ENCODE results near the gene PRDM15.
"Not testable (repeated sequence)": the region's sequence is repeated elsewhere in the genome, so short reads cannot be mapped to it uniquely, and the experiment has no call there.

Gene PRDM15

GRCh38 chr21:41795726-41796125 lies 83.4 kb downstream of the PRDM15 start:
- no peaks in the 10 kb centered on the region for H3K4me1 Mint-ChIP-seq
- ATAC-seq (replicated peaks) (no peak), DNase-seq (no peak)
- H3K9me3 Mint-ChIP-seq: peaks cover 18 to 21% of the 10 kb centered on the region in 2 donors
- peaks cover 26 to 41% of the 10 kb centered on the region in 2 donors for H3K36me3 Mint-ChIP-seq
- H3K27me3 Mint-ChIP-seq: peaks cover 18 to 34% of the 10 kb centered on the region in 2 donors
- H3K27ac Mint-ChIP-seq: no peak overlapping the region
- H3K4me3 Mint-ChIP-seq: no peak overlapping the region

DNA sequence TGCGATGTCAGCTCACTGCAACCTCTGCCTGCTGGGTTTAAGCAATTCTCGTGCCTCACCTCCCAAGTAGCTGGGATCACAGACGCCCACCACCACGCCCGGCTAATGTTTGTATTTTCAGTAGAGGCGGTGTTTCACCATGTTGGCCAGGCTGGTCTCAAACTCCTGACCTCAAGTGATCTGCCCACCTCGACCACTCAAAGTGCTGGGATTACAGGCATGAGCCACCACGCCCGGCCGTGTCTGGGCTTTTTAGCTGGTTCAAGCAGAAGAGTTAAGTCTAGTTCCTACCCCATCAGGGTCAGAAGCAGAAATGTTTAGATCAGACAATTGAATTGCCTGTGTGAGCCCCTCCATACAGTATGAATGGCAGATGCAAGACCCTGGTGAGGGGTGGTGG lies 84.5 kb downstream of the PRDM15 start:
- H3K9me3 Mint-ChIP-seq: peaks cover 18 to 21% of the 10 kb centered on the region in 2 donors
- H3K27ac Mint-ChIP-seq: peak overlapping the region; percentile 63
- peaks cover 22 to 41% of the 10 kb centered on the region in 2 donors for H3K27me3 Mint-ChIP-seq

DNA sequence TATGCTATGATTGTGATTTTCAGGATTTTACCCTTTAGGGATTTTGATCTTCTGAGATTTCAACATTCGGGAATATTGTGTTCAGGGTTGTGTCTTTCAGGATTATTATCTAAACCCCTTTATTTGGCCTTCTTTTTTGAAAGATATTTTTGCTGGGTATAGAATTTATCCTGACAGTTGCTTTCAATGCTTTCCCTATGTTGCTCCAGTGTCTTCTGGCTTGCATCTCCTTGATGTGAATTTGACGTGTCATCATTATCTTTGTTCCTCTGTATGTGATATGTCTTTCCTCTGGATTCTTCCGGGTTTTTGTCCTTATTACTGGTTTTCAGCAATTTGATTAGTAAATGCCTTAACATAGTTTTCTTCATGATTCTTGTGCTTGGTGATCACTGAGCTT lies 86.4 kb downstream of the PRDM15 start:
- Mint-ChIP-seq H3K27ac (no peak overlapping the region), H3K36me3 (peaks cover 11 to 19% of the 10 kb centered on the region in 2 donors), H3K9me3 (peaks cover 18 to 21% of the 10 kb centered on the region in 2 donors), H3K27me3 (peaks cover 22 to 46% of the 10 kb centered on the region in 2 donors), H3K4me3 (no peak overlapping the region), H3K4me1 (no peaks in the 10 kb centered on the region)
- ATAC-seq (replicated peaks) (no peak), DNase-seq (no peak)

More for the DNA sequence above, 84.5 kb downstream of the PRDM15 start:
- DNase-seq (no peak), ATAC-seq (replicated peaks) (no peak)
- peaks cover 25 to 33% of the 10 kb centered on the region in 2 donors for H3K36me3 Mint-ChIP-seq
- no peaks in the 10 kb centered on the region for H3K4me1 Mint-ChIP-seq
- H3K4me3 Mint-ChIP-seq: no peak overlapping the region

- no peak for DNase-seq
- Mint-ChIP-seq H3K27me3 (peaks cover 33 to 63% of the 10 kb centered on the region in 2 donors), H3K36me3 (peaks cover 0 to 2% of the 10 kb centered on the region in 2 donors), H3K4me3 (no peak overlapping the region), H3K27ac (no peak overlapping the region), H3K4me1 (peaks cover 0 to 2% of the 10 kb centered on the region in 2 donors), H3K9me3 (peaks cover 3% of the 10 kb centered on the region in 2 donors)
- no peak for ATAC-seq (replicated peaks)
These were observed 92.6 kb downstream of the PRDM15 start for GRCh38 chr21:41786509-41786987.

DNA sequence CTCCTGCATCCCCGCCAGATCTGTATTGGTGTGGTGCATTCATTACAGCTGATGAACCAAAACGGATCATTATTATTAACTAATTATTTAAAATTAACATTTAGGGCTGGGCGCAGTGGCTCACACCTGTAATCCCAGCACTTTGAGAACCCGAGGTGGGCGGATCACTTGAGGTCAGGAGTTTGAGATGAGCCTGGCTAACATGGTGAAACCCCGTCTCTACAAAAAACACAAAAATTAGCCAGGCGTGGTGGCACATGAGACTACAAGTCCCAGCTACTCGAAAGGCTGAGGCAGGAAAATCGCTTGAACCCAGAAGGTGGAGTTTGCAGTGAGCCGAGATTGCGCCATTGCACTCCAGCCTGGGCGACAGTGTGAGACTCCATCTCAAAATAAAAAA lies 93.9 kb downstream of the PRDM15 start:
- not testable (repeated sequence) for H3K27ac Mint-ChIP-seq; H3K36me3 Mint-ChIP-seq; ATAC-seq (replicated peaks); DNase-seq; H3K4me3 Mint-ChIP-seq; H3K9me3 Mint-ChIP-seq; H3K4me1 Mint-ChIP-seq
- peaks cover 36 to 67% of the 10 kb centered on the region in 2 donors for H3K27me3 Mint-ChIP-seq

GRCh38 chr21:41784456-41785102 lies 94.6 kb downstream of the PRDM15 start:
- Mint-ChIP-seq H3K4me1 (peaks cover 0 to 4% of the 10 kb centered on the region in 2 donors), H3K27ac (no peak overlapping the region), H3K27me3 (peaks cover 37 to 67% of the 10 kb centered on the region in 2 donors), H3K4me3 (no peak overlapping the region), H3K9me3 (no peaks in the 10 kb centered on the region), H3K36me3 (no peaks in the 10 kb centered on the region)
- ATAC-seq (replicated peaks) (no peak), DNase-seq (no peak)

DNA sequence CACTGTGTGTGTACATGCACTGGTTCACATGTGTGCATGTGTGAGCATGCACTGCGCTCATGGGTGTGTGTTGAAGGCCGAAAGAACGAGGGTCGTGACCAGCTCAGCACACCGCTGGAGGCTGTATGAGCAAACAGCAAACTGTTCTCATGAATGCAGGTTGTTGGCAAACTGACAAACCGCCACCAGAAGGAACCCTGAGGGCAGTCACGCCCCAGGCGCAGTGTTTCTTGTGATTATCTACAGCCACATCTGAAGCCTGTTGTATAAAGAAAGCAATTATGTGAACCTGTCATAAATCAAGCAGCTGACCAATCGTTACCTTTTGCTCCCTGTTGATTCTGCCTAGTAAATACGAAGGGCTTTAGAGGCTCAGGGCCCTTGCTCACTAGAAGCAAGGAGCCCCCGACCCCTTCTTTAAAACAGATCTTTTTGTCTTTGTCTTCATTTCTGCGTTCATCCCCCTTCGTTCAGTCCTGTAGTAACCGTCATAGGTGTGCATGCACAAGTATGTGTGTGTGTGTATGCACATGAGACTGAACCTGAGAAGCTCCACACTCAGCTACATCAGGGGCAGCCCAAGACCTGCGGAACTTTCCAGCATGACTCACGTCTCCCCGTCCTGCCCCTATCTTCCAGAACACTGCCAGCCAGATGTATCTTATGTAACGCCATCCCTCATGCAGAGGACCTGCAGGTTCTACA lies 95.5 kb downstream of the PRDM15 start:
- Mint-ChIP-seq H3K27ac (no peak overlapping the region), H3K4me3 (no peak overlapping the region)
- ATAC-seq (replicated peaks): peak in 1 of 2 donors; percentile 34

DNA sequence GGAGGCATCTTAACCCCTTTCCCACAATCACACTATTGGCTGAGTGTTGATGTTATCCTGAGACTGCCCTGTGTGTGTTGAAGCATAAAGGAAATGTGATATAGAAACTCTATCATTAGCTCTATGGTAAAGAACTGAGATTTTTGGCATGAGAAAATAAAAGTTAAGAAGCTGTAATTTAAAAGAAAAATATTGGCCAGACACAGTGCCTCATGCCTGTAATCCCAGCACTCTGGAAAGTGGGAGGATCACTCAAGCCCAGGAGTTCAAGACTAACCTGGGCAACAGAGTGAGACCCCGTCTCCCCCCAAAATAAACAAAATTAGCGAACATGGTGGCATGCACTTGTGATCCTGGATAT lies 98.1 kb downstream of the PRDM15 start:
- ATAC-seq (replicated peaks) (no peak), DNase-seq (no peak)
- Mint-ChIP-seq H3K9me3 (no peaks in the 10 kb centered on the region), H3K27me3 (peaks cover 49 to 87% of the 10 kb centered on the region in 2 donors), H3K4me3 (no peak overlapping the region), H3K27ac (no peak overlapping the region), H3K4me1 (peaks cover 4% of the 10 kb centered on the region in 2 donors), H3K36me3 (no peaks in the 10 kb centered on the region)

More for the DNA sequence above, 95.5 kb downstream of the PRDM15 start:
- no peak for DNase-seq
- H3K9me3 Mint-ChIP-seq: no peaks in the 10 kb centered on the region
- no peaks in the 10 kb centered on the region for H3K36me3 Mint-ChIP-seq
- peaks cover under 1 to 4% of the 10 kb centered on the region in 2 donors for H3K4me1 Mint-ChIP-seq
- H3K27me3 Mint-ChIP-seq: peaks cover 44 to 72% of the 10 kb centered on the region in 2 donors

GRCh38 chr21:41780337-41781049 lies 98.7 kb downstream of the PRDM15 start:
- H3K9me3 Mint-ChIP-seq: no peaks in the 10 kb centered on the region
- no peaks in the 10 kb centered on the region for H3K36me3 Mint-ChIP-seq
- peaks cover 4% of the 10 kb centered on the region in 2 donors for H3K4me1 Mint-ChIP-seq
- H3K27ac Mint-ChIP-seq: no peak overlapping the region
- H3K27me3 Mint-ChIP-seq: peaks cover 53 to 87% of the 10 kb centered on the region in 2 donors
- DNase-seq (no peak), ATAC-seq (replicated peaks) (no peak)
- no peak overlapping the region for H3K4me3 Mint-ChIP-seq

- no peaks in the 10 kb centered on the region for H3K36me3 Mint-ChIP-seq
- peaks cover 58 to 87% of the 10 kb centered on the region in 2 donors for H3K27me3 Mint-ChIP-seq
- no peak overlapping the region for H3K27ac Mint-ChIP-seq
- ATAC-seq (replicated peaks): no peak
- no peak for DNase-seq
- no peaks in the 10 kb centered on the region for H3K9me3 Mint-ChIP-seq
- peaks cover 4% of the 10 kb centered on the region in 2 donors for H3K4me1 Mint-ChIP-seq
- no peak overlapping the region for H3K4me3 Mint-ChIP-seq
These were observed 99.5 kb downstream of the PRDM15 start for GRCh38 chr21:41779659-41780058.

- DNase-seq: no peak
- Mint-ChIP-seq H3K4me1 (peaks cover 3 to 4% of the 10 kb centered on the region in 2 donors), H3K27ac (no peak overlapping the region), H3K4me3 (no peak overlapping the region), H3K36me3 (no peaks in the 10 kb centered on the region), H3K27me3 (peaks cover 60 to 87% of the 10 kb centered on the region in 2 donors), H3K9me3 (no peaks in the 10 kb centered on the region)
- ATAC-seq (replicated peaks): no peak
These were observed 100.1 kb downstream of the PRDM15 start for GRCh38 chr21:41778930-41779600.

DNA sequence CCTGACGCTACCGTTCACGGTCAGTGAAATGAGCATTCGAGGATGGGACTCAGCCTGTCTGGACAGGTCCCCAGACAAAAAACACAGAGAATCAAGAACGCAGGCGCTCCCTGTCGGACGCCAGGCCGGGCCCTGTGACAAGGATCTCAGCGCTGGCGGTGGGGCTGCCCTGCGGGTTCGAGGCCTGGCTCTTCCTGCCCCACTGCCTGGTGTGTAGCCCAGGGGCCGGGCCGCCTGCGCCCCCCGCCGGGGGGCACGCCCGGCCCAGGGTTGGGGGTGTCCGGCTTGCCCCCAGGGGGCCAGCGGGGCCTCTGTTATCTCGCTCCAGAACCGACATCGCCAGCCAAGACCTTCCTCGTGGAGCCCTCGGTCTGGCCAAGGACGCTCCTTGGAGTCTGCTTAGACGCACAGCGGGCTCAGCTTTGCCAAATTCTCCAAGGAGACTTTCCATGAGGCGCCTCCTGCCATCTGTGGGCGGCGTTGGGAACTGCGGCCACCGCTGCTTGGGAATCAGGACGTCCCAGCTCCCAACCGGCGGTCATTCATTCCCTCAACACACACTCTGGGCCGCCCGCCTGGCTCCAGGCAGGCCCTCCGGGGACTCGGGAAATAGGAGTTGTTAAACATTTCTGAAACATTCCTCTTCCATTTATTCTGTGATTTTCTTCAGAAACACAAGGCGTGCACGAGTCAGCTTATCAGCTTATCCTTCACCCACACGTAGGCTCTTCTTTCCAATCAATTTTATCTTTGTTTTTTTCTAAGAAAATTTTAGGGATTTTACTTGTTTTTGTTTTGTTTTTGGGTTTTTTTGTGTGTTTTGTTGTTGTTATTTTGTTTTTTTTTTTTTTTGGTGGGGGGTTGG lies 101.0 kb downstream of the PRDM15 start:
- H3K36me3 Mint-ChIP-seq: no peaks in the 10 kb centered on the region
- H3K4me1 Mint-ChIP-seq: peaks cover 2 to 4% of the 10 kb centered on the region in 2 donors
- DNase-seq (no peak), ATAC-seq (replicated peaks) (no peak)
- no peaks in the 10 kb centered on the region for H3K9me3 Mint-ChIP-seq
- H3K27me3 Mint-ChIP-seq: peaks cover 55 to 83% of the 10 kb centered on the region in 2 donors
- H3K27ac Mint-ChIP-seq: no peak overlapping the region
- no peak overlapping the region for H3K4me3 Mint-ChIP-seq

DNA sequence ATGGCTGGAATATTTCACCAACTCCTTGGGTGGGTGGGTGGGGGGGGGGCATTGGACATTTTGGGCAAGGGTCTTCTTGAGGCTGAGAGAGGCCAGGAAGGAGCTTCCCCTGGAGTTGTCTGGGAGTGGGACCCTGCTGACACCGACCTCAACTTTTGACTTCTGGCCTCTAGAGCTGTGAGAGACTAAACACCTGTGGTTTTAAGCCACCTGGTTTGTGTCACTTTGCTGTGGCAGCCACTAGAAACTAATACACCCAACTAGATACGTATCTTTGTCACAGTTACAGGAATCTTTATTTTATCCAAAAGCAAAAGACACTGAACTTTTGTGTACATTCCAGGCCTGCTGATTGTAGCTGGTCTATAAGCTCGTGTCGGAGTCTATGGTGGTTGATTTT lies 102.4 kb downstream of the PRDM15 start:
- Mint-ChIP-seq H3K36me3 (no peaks in the 10 kb centered on the region), H3K27ac (no peak overlapping the region), H3K4me3 (no peak overlapping the region), H3K9me3 (no peaks in the 10 kb centered on the region), H3K4me1 (peaks cover 2 to 4% of the 10 kb centered on the region in 2 donors), H3K27me3 (peaks cover 63 to 88% of the 10 kb centered on the region in 2 donors)
- no peak for ATAC-seq (replicated peaks)
- no peak for DNase-seq

Measured in stimulated activated naive B cell treated with anti-CD40 and anti-IgM and Interleukin-4, amounts not matched to agents 10 μg/mL and 1 μg/mL and 100 μg/mL, for 72 hours (primary cell).